ENCODE results near the gene KAT6B. TPM values are rescaled to one million over a fixed set of nuclear protein-coding genes. Genes with fewer than 3 reads are reported as not detected.

KAT6B gene
- total RNA-seq, 2 experiments from 2014 or later = 70.3 to 74.2 TPM

DNA sequence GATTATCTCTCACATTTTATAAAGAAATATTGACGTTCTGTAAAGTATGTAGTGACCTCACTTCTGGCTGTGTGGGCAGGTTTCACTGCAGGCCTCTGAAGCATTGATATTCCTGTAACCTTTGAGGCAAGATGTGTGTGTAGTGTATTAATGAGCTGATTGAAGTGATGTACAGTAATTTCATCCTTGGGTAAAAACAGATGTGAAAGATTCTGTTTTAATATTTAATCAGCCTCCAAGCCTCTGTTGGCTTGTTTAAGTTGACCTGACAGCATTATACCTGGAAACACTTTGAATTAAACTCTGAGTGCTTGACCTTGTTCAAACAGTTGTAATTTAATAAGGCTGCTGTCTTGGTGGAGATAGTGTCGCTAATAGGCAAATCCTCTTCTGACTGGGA lies 74.9 kb downstream of the KAT6B start:
- no peaks in the 10 kb centered on the region for H3K27me3 Mint-ChIP-seq
- POLR2A ChIA-PET = interaction anchor here (0.5 to 0.6 kb wide), 2 partner anchors 13 to 195 kb away, joined by 4 read pairs; no protein-coding TSS in a partner anchor
- no peak for ATAC-seq (ENCODE audit: poor library complexity)
- Histone ChIP-seq H3K36me3 (ENCODE audit: insufficient read depth, low read length) (no peaks in the 10 kb centered on the region), H3K27ac (ENCODE audit: low read depth in 1 of 2, low read length in 2 of 2) (no peak overlapping the region), H3K4me1 (ENCODE audit: insufficient read depth, low read length) (peaks cover 21% of the 10 kb centered on the region), H3K4me3 (ENCODE audit: low read length) (no peak overlapping the region), H3K27me3 (ENCODE audit: control insufficient read depth in 1 of 2, insufficient read depth in 2 of 2, low read length in 2 of 2) (no peaks in the 10 kb centered on the region), H3K9me3 (ENCODE audit: control insufficient read depth in 1 of 2, insufficient read depth in 1 of 2, low read length in 2 of 2) (no peaks in the 10 kb centered on the region)
- peaks cover 93% of the 10 kb centered on the region for H3K4me1 Mint-ChIP-seq (ENCODE audit: low read depth)
- peaks cover 5% of the 10 kb centered on the region for H3K36me3 Mint-ChIP-seq (ENCODE audit: low read depth)
- H3K4me3 Mint-ChIP-seq = no peak overlapping the region
- no peak for DNase-seq
- H3K27ac Mint-ChIP-seq = peak overlapping the region; percentile 25
- no peak for TF ChIP-seq CTCF (IDR thresholded peaks at IDR 0.05)
- CTCF ChIA-PET = no interaction called here
- H3K9me3 Mint-ChIP-seq = no peaks in the 10 kb centered on the region
- intact Hi-C loops (cut with DNase I, micrococcal nuclease) = no loop called here

DNA sequence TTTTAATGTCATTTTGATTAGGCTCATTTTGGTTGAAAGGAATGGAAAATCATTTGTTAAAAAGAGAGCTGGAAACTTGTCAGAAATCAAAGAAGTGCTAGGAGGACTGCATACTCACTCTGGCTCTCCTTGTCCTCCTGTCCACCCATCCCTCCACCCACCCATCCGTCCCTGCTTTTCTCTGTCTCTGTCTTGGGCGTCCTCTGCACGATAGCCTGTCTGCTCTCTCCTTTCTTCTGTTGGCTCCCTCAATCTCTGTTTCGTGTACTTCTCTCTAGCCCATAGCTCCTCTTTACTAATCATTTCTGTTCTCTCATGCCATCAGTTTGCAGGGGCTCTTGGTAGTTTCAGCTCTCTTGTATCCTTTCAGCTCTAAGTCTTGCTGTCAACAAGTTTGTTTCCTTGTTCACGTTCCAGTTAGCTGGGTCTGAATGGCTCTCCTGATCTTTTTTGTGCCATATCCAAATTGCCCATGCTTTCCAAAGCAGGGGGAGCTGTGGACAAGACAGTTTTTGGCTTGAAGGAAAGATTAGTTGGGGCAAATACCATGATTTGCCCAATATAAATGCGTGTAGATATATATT lies 75.6 kb downstream of the KAT6B start:
- peaks cover 5% of the 10 kb centered on the region for H3K36me3 Mint-ChIP-seq (ENCODE audit: low read depth)
- intact Hi-C loops (cut with DNase I, micrococcal nuclease) = no loop called here
- Histone ChIP-seq H3K4me1 (ENCODE audit: insufficient read depth, low read length) (peaks cover 21% of the 10 kb centered on the region), H3K27ac (ENCODE audit: low read depth in 1 of 2, low read length in 2 of 2) (no peak overlapping the region), H3K4me3 (ENCODE audit: low read length) (no peak overlapping the region), H3K36me3 (ENCODE audit: insufficient read depth, low read length) (no peaks in the 10 kb centered on the region), H3K9me3 (ENCODE audit: control insufficient read depth in 1 of 2, insufficient read depth in 1 of 2, low read length in 2 of 2) (no peaks in the 10 kb centered on the region), H3K27me3 (ENCODE audit: control insufficient read depth in 1 of 2, insufficient read depth in 2 of 2, low read length in 2 of 2) (no peaks in the 10 kb centered on the region)
- no peak for ATAC-seq (ENCODE audit: poor library complexity)
- DNase-seq = no peak
- no peaks in the 10 kb centered on the region for H3K27me3 Mint-ChIP-seq
- H3K27ac Mint-ChIP-seq = no peak overlapping the region
- no peaks in the 10 kb centered on the region for H3K9me3 Mint-ChIP-seq
- ChIA-PET POLR2A (interaction anchor here (0.5 kb wide), 1 partner anchor 196 kb away, joined by 4 read pairs; no protein-coding TSS in a partner anchor), CTCF (interaction anchor here (1.3 kb wide), 1 partner anchor 10 kb away, joined by 4 read pairs; no protein-coding TSS in a partner anchor)
- H3K4me3 Mint-ChIP-seq = no peak overlapping the region
- H3K4me1 Mint-ChIP-seq (ENCODE audit: low read depth) = peaks cover 93% of the 10 kb centered on the region
- no peak for TF ChIP-seq CTCF (IDR thresholded peaks at IDR 0.05)

DNA sequence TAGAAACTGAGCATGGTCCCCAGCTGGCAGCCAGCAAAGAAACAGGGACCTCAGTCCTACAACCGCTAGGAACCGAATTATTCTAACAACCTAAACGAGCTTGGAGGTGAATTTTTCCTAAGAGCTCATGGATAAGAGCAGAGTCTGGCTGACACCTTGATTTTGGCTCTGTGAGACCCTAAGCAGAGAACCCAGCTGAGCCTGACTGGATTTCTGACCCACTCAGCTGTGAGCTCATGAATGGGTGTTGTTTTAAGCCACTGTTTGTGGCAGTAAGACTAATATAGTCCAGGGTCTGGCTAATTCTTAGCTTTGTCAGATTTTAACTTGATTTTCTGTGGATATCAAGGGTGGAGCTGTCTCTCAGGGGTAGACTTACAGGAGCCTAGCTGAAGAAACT lies 77.1 kb downstream of the KAT6B start:
- Mint-ChIP-seq H3K36me3 (ENCODE audit: low read depth) (peaks cover 5% of the 10 kb centered on the region), H3K27me3 (no peaks in the 10 kb centered on the region), H3K4me1 (ENCODE audit: low read depth) (peaks cover 81% of the 10 kb centered on the region), H3K27ac (no peak overlapping the region), H3K4me3 (no peak overlapping the region), H3K9me3 (no peaks in the 10 kb centered on the region)
- no peaks in the 10 kb centered on the region for H3K27me3 ChIP-seq (ENCODE audit: control insufficient read depth in 1 of 2, insufficient read depth in 2 of 2, low read length in 2 of 2)
- no peak for DNase-seq
- no peaks in the 10 kb centered on the region for H3K9me3 ChIP-seq (ENCODE audit: control insufficient read depth in 1 of 2, insufficient read depth in 1 of 2, low read length in 2 of 2)
- ChIA-PET POLR2A (interaction anchor here (0.5 to 0.6 kb wide), 2 partner anchors 30 to 1814 kb away, joined by 3 read pairs; no protein-coding TSS in a partner anchor), CTCF (interaction anchor here (1.3 kb wide), 1 partner anchor 64 kb away, joined by 3 read pairs; no protein-coding TSS in a partner anchor)
- intact Hi-C loops (cut with DNase I, micrococcal nuclease) = no loop called here
- H3K4me3 ChIP-seq (ENCODE audit: low read length) = no peak overlapping the region
- no peaks in the 10 kb centered on the region for H3K36me3 ChIP-seq (ENCODE audit: insufficient read depth, low read length)
- ATAC-seq (ENCODE audit: poor library complexity) = no peak
- H3K4me1 ChIP-seq (ENCODE audit: insufficient read depth, low read length) = peaks cover 11% of the 10 kb centered on the region
- no peak overlapping the region for H3K27ac ChIP-seq (ENCODE audit: low read depth in 1 of 2, low read length in 2 of 2)
- TF ChIP-seq CTCF (IDR thresholded peaks at IDR 0.05) = no peak

Measured in CD4-positive, alpha-beta T cell (primary cell).